Lower lobe of right lung (tissue), 2 donors: ENCODE results near the gene OR10J1. TPM values are rescaled to one million over a fixed set of nuclear protein-coding genes. Genes with fewer than 3 reads are reported as not detected.

Experiments used
- ATAC-seq, 2 donors: fragments of 200-7000 bp; cut with Tn5 transposase; one replicate each; pipeline ENCODE4 v1.9.1; 2020 to 2022; ENCODE audit warnings: mild to moderate bottlenecking in 2 of 2, moderate library complexity in 2 of 2
- DNase-seq: peaks from one replicate; pipeline ENCODE4 v3.0.0-alpha.2; 2020
- H3K27ac ChIP-seq: fragments of 200-600 bp; one replicate; pipeline ENCODE4 v1.8.0; 2022
- H3K27me3 ChIP-seq: fragments of 200-600 bp; one replicate; pipeline ENCODE4 v1.8.0; 2022; ENCODE audit warnings: low read depth
- H3K36me3 ChIP-seq: fragments of 200-600 bp; one replicate; pipeline ENCODE4 v1.8.0; 2022; ENCODE audit warnings: mild to moderate bottlenecking
- H3K4me1 ChIP-seq: fragments of 200-600 bp; one replicate; pipeline ENCODE4 v1.8.0; 2022
- H3K4me3 ChIP-seq: fragments of 200-600 bp; one replicate; pipeline ENCODE4 v1.8.0; 2022; ENCODE audit warnings: mild to moderate bottlenecking
- H3K9me3 ChIP-seq: fragments of 200-600 bp; one replicate; pipeline ENCODE4 v1.8.0; 2022
- intact Hi-C: fragments of 100-400 bp; cut with DNase I; formaldehyde crosslinking; loops from one replicate; pipeline ENCODE4 v1.11.0; 2022
- total RNA-seq: library from RNA; stranded (reverse); fragmentation: NEBNext Ultra II Directional; extraction: Animal tissue kit (Norgen Biotek cat#: 25700); gene quantifications from one replicate; pipeline ENCODE4 v1.2.1, GENCODE V29; 2021
- TF ChIP-seq, protein P1 (sequence below): fragments of 200-600 bp; IDR thresholded peaks from one replicate; pipeline ENCODE4 v1.8.0; 2022; ENCODE audit warnings: antibody characterized with exemption, mild to moderate bottlenecking
- donor health status: DM: no; HTN: yes; CAD: no; lungs with severe emphysema.

OR10J1 gene
- total RNA-seq, 1 donor from 2014 or later = not detected

DNA sequence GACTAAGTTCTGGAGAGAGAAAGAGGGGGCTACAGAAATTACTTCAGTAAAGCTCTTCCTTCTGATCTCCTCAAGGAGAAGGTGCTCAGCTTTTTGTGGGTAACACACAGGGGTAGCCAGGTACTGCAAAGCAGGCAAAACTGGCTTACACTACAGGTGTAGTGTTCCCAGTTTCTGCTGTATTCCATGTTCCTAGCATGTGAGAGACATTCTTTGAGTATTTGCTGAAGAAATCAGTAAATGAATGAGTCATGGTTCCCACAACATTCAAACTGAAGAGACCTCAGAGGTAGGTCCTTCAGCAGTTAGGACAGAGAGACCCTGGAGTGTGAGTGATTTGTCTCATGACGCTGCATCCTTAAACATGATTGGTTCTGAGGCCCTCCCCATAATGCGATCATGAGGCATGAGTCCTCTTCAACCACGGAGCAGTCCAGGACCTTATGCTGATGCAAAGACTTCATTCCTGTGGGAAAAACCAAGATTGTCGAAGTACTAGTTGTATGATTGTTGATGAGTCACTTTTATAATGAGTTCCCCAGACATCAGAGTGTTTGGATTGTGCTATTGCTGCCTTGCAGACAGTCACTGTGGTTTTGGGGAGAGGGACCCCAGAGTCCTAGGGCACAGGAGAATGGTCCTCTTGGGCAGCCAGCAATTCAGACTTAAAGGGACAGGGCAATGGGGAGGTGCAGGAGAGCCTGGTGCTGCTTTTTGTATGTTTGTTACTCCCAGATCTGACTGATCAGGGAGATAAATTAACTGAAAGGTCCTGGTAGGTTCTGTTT is 10.3 kb upstream of the OR10J1 start:
- peak in 1 of 2 donors; percentile 54 for ATAC-seq
- TF ChIP-seq, protein P1, sequence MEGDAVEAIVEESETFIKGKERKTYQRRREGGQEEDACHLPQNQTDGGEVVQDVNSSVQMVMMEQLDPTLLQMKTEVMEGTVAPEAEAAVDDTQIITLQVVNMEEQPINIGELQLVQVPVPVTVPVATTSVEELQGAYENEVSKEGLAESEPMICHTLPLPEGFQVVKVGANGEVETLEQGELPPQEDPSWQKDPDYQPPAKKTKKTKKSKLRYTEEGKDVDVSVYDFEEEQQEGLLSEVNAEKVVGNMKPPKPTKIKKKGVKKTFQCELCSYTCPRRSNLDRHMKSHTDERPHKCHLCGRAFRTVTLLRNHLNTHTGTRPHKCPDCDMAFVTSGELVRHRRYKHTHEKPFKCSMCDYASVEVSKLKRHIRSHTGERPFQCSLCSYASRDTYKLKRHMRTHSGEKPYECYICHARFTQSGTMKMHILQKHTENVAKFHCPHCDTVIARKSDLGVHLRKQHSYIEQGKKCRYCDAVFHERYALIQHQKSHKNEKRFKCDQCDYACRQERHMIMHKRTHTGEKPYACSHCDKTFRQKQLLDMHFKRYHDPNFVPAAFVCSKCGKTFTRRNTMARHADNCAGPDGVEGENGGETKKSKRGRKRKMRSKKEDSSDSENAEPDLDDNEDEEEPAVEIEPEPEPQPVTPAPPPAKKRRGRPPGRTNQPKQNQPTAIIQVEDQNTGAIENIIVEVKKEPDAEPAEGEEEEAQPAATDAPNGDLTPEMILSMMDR = no peak
- no peak for DNase-seq
- H3K4me1 ChIP-seq = no peaks in the 10 kb centered on the region
- no peaks in the 10 kb centered on the region for H3K27me3 ChIP-seq
- no peaks in the 10 kb centered on the region for H3K36me3 ChIP-seq
- no peaks in the 10 kb centered on the region for H3K9me3 ChIP-seq
- no peak overlapping the region for H3K27ac ChIP-seq
- H3K4me3 ChIP-seq = no peak overlapping the region
- intact Hi-C loops = no loop called here

DNA sequence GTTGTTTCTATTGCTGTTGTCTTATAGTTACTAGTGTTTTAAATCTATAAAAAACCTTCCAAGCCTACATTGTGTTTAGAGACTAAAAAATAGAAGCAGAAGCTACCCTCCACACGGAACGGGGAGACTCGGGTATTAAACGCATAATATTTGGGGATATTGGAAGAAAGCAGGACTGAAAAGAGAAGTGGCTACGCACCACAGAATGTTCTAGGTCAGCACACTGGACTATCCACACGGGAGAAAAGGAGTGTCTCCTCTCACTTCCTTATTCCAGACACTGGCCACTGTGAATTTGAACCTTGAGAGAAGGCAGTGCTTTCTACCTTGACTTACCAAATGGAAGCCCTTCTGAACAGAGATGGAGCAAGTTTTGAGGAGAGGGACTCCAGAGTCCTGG is 8.5 kb upstream of the OR10J1 start:
- H3K27me3 ChIP-seq = no peaks in the 10 kb centered on the region
- intact Hi-C loops = no loop called here
- no peak for DNase-seq
- no peaks in the 10 kb centered on the region for H3K36me3 ChIP-seq
- no peaks in the 10 kb centered on the region for H3K4me1 ChIP-seq
- H3K4me3 ChIP-seq = no peak overlapping the region
- no peaks in the 10 kb centered on the region for H3K9me3 ChIP-seq
- peak in 1 of 2 donors; percentile 52 for ATAC-seq
- no peak overlapping the region for H3K27ac ChIP-seq
- TF ChIP-seq, protein P1 = no peak

DNA sequence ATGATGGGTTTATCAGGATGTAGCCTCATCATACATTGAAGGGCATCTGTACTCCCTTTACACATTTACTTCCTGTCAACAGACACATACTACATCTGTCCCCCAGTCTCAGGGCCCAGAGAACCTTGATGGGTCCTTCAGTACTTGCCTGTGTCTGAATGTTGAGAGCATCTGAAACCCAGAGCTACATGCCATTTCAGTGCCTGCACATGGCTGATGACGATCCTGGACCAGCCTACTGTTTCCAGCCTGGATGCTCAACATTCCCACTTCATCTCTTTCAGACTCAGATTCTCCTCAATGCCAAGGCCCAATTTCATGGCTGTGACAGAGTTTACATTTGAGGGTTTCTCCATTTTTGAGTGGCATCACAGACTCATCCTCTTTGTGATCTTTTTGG is 7.6 kb upstream of the OR10J1 start, which contains the start of gene OR10J4:
OR10J4 (plus strand) TSS at position 301 of the 400 bp plus-strand sequence.
- Histone ChIP-seq H3K9me3 (no peaks in the 10 kb centered on the region), H3K27ac (no peak within 1 kb of the TSS), H3K4me3 (no peak within 1 kb of the TSS), H3K27me3 (no peaks in the 10 kb centered on the region), H3K36me3 (no peaks in the 10 kb centered on the region), H3K4me1 (no peaks in the 10 kb centered on the region)
- intact Hi-C loops = no loop called here
- ATAC-seq (no peak), DNase-seq (no peak)
- TF ChIP-seq, protein P1 = no peak

DNA sequence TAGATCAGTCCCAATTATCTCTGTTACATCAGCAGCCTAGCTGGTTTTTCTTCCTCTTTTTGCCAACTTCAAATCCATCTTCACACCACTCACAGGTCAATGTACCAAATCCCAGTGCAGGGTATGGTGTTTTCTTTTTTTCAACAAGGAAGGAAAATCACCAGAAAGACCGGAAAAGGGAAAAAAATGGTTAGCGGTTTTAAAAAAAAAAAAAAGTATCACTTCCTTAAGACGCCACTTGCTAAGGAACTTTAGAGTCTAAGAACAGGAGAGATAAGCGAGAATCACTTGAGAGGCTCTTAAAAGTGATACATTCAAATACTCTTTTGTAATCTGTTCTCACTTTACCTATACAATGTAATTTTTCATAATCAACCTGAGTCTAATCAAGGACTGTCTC is 3.1 kb upstream of the OR10J1 start:
- Histone ChIP-seq H3K4me3 (no peak overlapping the region), H3K9me3 (no peaks in the 10 kb centered on the region), H3K27ac (no peak overlapping the region), H3K36me3 (no peaks in the 10 kb centered on the region), H3K4me1 (no peaks in the 10 kb centered on the region), H3K27me3 (no peaks in the 10 kb centered on the region)
- no peak for DNase-seq
- intact Hi-C loops = no loop called here
- TF ChIP-seq, protein P1 = no peak
- ATAC-seq = no peak

DNA sequence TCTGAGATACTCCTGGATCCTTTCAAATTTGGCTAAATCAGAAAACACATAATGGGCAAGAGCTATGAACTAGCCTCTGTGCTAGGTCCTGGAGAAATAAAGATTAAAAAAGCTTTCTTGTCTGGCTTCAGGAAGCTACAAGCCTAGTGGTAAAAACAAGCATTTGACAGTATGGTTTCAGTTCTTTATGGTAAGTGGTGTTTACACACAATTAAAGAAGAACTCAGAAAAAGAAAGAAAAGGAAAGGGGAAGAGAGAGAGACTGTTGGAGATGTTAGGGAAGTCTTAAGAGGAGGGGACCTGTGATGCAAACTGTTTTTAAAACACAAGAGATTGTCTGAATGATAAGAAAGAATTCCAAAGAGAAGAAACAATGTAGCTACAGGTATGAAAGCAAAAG is 1.8 kb downstream of the OR10J1 start:
- intact Hi-C loops = no loop called here
- Histone ChIP-seq H3K4me1 (no peaks in the 10 kb centered on the region), H3K27ac (no peak overlapping the region), H3K9me3 (no peaks in the 10 kb centered on the region), H3K4me3 (no peak overlapping the region), H3K36me3 (no peaks in the 10 kb centered on the region), H3K27me3 (no peaks in the 10 kb centered on the region)
- TF ChIP-seq, protein P1 = no peak
- ATAC-seq = no peak
- DNase-seq = no peak
